AG09309 (cell line): ENCODE measurements around the gene VANGL1.

ENCODE experiments used
- DNase-seq: peaks from one replicate; pipeline ENCODE4 v3.0.0-alpha.2; 2010; ENCODE audit warnings: low read depth
- H3K4me3 ChIP-seq: 2 replicates; pipeline ENCODE4 v1.5.1; 2011; ENCODE audit warnings: mild to moderate bottlenecking, low read depth, low read length, moderate library complexity; ENCODE audit not compliant: control insufficient read depth
- TF ChIP-seq, protein P1 (sequence below): IDR thresholded peaks from 2 replicates; pipeline ENCODE4 v1.5.1; 2011; ENCODE audit warnings: mild to moderate bottlenecking, low read depth, low read length, inconsistent platforms; ENCODE audit not compliant: insufficient read depth, control insufficient read depth; ENCODE audit errors: missing control alignments

The VANGL1 gene

DNA sequence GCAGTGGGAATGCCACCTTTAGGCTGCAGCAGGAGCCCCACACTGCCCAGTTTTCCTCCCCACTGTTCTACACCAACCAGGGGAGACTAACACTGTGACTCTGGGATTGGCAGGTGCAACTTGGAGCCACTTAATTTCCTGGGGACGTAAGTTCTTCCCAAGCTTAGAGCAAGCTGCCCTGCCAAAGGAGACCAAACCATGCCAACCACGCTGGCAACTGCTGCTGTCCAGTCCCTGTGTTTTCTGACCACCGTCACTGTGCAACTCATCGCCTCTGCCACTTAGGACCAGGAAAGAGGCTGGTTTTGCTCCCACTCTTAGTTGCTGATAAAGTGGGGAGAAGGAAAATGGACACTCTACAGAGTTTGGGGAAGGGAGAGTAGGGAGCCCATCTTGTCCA, 50.5 kb downstream of the VANGL1 start:
- DNase-seq, result no peak

GRCh38 chr1:115694805-115695204, 53.0 kb downstream of the VANGL1 start:
- no peak for DNase-seq
- TF ChIP-seq, protein P1, sequence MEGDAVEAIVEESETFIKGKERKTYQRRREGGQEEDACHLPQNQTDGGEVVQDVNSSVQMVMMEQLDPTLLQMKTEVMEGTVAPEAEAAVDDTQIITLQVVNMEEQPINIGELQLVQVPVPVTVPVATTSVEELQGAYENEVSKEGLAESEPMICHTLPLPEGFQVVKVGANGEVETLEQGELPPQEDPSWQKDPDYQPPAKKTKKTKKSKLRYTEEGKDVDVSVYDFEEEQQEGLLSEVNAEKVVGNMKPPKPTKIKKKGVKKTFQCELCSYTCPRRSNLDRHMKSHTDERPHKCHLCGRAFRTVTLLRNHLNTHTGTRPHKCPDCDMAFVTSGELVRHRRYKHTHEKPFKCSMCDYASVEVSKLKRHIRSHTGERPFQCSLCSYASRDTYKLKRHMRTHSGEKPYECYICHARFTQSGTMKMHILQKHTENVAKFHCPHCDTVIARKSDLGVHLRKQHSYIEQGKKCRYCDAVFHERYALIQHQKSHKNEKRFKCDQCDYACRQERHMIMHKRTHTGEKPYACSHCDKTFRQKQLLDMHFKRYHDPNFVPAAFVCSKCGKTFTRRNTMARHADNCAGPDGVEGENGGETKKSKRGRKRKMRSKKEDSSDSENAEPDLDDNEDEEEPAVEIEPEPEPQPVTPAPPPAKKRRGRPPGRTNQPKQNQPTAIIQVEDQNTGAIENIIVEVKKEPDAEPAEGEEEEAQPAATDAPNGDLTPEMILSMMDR, result no peak
- H3K4me3 ChIP-seq, result no peak overlapping the region

More for the DNA sequence above, 50.5 kb downstream of the VANGL1 start:
- no peak overlapping the region for H3K4me3 ChIP-seq
- TF ChIP-seq, protein P1, result no peak

DNA sequence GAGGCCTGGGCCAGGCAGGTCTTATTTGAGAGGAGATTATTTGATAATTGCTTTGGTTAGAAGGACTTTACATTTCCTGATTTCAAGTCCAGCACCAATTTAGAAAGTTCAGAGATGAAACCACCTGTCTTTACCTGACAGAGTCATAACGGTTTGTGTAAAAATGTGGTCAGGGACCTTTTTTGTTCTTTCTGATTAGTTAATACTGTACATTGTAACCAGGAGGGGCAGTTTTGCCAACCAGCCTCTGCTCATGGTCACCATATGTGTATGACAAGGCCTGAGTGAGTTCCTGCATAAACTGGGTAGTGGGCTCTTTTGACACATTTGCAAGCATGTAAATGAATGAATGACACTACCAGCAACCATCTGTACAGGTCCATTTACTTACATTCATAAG, 55.8 kb downstream of the VANGL1 start:
- no peak for DNase-seq
- TF ChIP-seq, protein P1, result no peak
- no peak overlapping the region for H3K4me3 ChIP-seq

GRCh38 chr1:115701090-115701489, 59.3 kb downstream of the VANGL1 start:
- no peak for DNase-seq
- no peak overlapping the region for H3K4me3 ChIP-seq
- TF ChIP-seq, protein P1, result no peak

DNA sequence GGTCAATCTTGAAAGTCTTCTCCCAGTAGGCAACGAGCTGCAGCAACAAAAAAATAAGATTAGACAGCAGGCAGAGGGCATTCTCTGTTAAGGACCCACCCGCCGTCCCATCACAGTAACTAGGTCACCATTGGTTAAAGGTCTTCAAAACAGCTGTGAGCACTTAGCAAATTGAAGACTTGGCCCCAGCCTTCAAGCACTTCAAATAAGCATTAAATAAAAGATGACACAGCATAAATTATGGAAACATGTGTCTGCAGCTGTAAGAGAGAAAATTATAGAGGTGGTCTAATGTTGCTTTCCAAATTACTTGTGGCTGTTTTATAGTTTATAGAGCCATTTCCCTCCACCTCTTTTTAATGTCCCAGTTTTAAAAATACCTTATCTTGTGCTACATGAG, 61.2 kb downstream of the VANGL1 start:
- DNase-seq, result no peak
- H3K4me3 ChIP-seq, result no peak overlapping the region
- TF ChIP-seq, protein P1, result no peak

DNA sequence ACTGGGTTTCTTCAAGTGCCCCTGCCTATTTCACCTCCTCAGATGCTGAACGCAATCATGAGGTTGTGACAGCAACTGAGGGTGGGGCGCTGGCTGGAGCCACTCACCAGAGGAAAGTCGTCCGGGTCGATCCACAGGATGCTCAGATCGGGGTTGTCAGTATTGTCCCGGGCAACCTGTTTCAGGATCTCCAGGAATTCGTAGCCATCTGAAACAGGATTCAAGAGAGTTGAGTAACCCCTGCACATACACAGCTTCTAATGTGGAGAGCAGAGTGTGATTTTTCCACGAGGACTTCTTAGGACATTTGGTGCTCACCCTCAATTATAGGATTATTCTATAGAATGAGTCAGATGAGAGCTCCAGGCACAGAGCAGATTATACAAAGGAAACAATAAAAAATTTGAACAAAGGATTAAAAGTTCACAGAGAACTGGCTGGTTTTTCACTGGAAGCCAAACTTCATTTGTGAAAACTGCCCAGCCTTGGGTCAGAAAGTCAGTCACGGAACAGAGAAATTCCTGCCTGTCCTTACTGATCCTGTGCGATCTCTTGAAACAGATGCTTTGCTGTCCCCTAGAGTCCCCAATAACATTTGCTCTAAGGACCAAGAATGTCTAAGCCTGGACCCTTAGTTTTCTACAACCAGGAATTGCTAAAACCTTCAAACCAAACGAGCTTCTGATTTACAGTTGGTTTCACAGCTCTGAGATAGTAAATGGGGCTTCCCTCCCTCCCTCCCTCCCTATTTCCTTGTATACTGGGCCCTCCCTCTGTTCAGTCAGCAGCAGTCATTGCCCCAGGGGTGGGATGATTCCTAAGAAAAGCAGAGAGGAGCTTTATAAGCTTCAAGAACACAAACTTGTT, 63.5 kb downstream of the VANGL1 start:
- TF ChIP-seq, protein P1, result no peak
- no peak for DNase-seq
- H3K4me3 ChIP-seq, result no peak overlapping the region

DNA sequence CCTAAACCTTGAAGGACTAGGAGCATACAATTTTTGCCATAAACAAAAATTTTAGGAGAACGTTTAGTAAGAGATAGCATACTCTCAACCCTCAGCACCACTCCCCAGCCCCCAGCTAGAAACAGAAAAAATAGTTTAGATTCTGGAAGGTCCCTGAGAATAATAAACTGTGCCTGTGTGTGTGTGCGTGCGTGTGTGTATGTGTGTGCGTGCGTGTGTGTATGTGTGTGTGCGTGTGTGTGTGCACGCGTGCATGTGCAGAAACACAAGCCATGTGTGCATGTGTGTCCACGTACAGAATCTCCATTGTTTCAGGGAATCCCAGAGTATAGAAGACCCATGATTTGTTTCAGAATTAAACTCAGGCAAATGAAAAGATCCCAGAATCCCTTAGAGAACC, 64.2 kb downstream of the VANGL1 start:
- DNase-seq, result no peak
- TF ChIP-seq, protein P1, result no peak
- no peak overlapping the region for H3K4me3 ChIP-seq
